Common myeloid progenitor, CD34-positive (primary cell): ENCODE results near the gene GLDC.

Experiments
- CTCF ChIA-PET: fragments of 350-600 bp; sonication (Branson Sonifier 250); formaldehyde crosslinking; loops from one replicate; lab custom pipeline; 2021; ENCODE audit warnings: antibody characterized with exemption; lab: Charles Lee
- POLR2A ChIA-PET: fragments of 350-600 bp; sonication (Branson Sonifier 250); formaldehyde crosslinking; loops from one replicate; lab custom pipeline; 2021; ENCODE audit warnings: antibody characterized with exemption; lab: Charles Lee
- DNase-seq, 3 donors: peaks; one replicate each; pipeline versions ENCODE4 v3.0.0 to v3.0.0-alpha.2; 2013
- H3K27ac ChIP-seq, 2 experiments: 1 replicate in 1 of 2; 2 replicates in 1 of 2; pipeline ENCODE4 v1.7.0; 2013; ENCODE audit warnings: inconsistent platforms in 2 of 2, low read length in 2 of 2, mild to moderate bottlenecking in 2 of 2, low read depth in 1 of 2, moderate library complexity in 1 of 2; ENCODE audit not compliant: severe bottlenecking in 2 of 2, insufficient read depth in 1 of 2, poor library complexity in 1 of 2
- H3K27me3 ChIP-seq, 5 experiments: replicated peaks in 2 of 5; 1 replicate in 3 of 5; 2 replicates in 2 of 5; pipeline versions ENCODE4 v1.6.1 to v1.7.0; 2013; ENCODE audit warnings: low read length in 4 of 5, mild to moderate bottlenecking in 2 of 5, moderate library complexity in 2 of 5, inconsistent platforms in 1 of 5; ENCODE audit not compliant: insufficient read depth in 5 of 5, control insufficient read depth in 4 of 5
- H3K36me3 ChIP-seq, 4 experiments: 1 replicate in 2 of 4; 2 replicates in 2 of 4; pipeline versions ENCODE4 v1.6.1 to v1.7.0; 2013; ENCODE audit warnings: low read length in 3 of 4, control low read depth in 1 of 4, mild to moderate bottlenecking in 1 of 4; ENCODE audit not compliant: control insufficient read depth in 4 of 4, insufficient read depth in 4 of 4
- H3K4me1 ChIP-seq, 4 experiments: 1 replicate in 3 of 4; 2 replicates in 1 of 4; pipeline versions ENCODE4 v1.6.1 to v1.7.1; 2013; ENCODE audit warnings: low read length in 3 of 4, mild to moderate bottlenecking in 3 of 4, control low read depth in 1 of 4, inconsistent platforms in 1 of 4, moderate library complexity in 1 of 4; ENCODE audit not compliant: control insufficient read depth in 4 of 4, insufficient read depth in 4 of 4; ENCODE audit errors: control extremely low read depth in 1 of 4
- H3K4me3 ChIP-seq, 7 experiments: 1 replicate in 4 of 7; 2 replicates in 3 of 7; pipeline versions ENCODE4 v1.5.1 to v1.7.0; 2013; ENCODE audit warnings: mild to moderate bottlenecking in 7 of 7, low read length in 6 of 7, moderate library complexity in 6 of 7, inconsistent platforms in 2 of 7, low read depth in 2 of 7, control low read depth in 1 of 7; ENCODE audit not compliant: insufficient read depth in 4 of 7, control insufficient read depth in 1 of 7; ENCODE audit errors: extremely low read depth in 1 of 7
- H3K9me3 ChIP-seq, 5 experiments: 1 replicate in 4 of 5; 2 replicates in 1 of 5; pipeline versions ENCODE4 v1.6.1 to v1.7.1; 2013; ENCODE audit warnings: low read length in 4 of 5, mild to moderate bottlenecking in 2 of 5, inconsistent platforms in 1 of 5, low read depth in 1 of 5, moderate library complexity in 1 of 5; ENCODE audit not compliant: control insufficient read depth in 4 of 5, insufficient read depth in 2 of 5; ENCODE audit errors: control extremely low read depth in 1 of 5
- WGBS: methylation state at CpG from one replicate; pipeline ENCODE4 v1.1.5; 2013; ENCODE audit not compliant: insufficient coverage; 5-methylcytosine and 5-hydroxymethylcytosine counted together

The GLDC gene

DNA sequence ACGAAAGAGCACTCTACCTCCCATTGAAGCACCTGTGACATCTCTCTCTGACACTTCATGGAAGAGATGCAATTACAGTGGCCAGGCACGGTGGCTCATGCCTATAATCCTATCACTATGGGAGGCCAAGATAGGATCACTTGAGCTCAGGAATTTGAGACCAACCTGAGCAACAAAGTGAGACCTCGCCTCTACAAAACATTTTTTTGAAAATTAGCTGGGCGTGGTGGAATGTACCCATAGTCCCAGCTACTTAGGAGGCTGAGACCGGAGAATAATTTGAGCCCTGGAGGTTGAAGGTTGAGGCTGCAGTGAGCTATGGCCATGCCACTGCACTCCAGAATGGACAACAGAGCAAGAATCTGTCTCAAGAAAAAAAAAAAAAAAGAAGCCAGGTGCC lies 45.5 kb downstream of the GLDC start:
- no peaks in the 10 kb centered on the region for H3K36me3 ChIP-seq
- ChIA-PET POLR2A (no interaction called here), CTCF (interaction anchor here (1.2 kb wide), 1 partner anchor 8 kb away, joined by 3 read pairs; no protein-coding TSS in a partner anchor)
- no peak overlapping the region for H3K27ac ChIP-seq
- peaks cover 0 to 2% (median 0%) of the 10 kb centered on the region in 5 experiments for H3K27me3 ChIP-seq
- no peak overlapping the region for H3K4me3 ChIP-seq
- 95% methylated on average over 5 of the region's 5 CpGs for WGBS
- no peak for DNase-seq
- no peaks in the 10 kb centered on the region for H3K9me3 ChIP-seq
- H3K4me1 ChIP-seq: no peaks in the 10 kb centered on the region

DNA sequence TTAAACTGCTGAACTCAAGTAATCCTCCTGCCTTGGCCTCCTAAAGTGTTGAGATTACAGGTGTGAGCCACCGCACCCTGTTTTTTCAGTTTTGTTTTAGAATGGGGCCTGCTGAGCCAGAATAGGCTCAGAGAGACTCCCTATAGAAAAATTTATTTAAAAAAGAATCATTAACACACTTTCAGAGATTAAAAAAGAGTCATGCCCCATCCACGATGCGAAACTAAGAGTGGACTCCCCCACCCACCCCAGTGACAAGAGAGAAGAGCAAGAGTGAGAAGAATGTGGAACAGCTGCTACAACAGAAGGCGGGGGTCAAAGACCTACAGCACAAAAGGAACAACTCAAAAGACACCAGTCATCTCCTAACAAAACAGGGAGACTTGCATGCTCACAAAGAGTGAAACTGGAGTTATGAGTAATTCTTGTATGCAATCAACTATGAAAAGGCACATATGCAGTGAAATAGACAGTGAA lies 47.2 kb downstream of the GLDC start:
- WGBS: no CpG with 5 or more reads among the region's 4 CpGs
- Histone ChIP-seq H3K4me3 (no peak overlapping the region), H3K36me3 (no peaks in the 10 kb centered on the region), H3K4me1 (no peaks in the 10 kb centered on the region), H3K27ac (no peak overlapping the region), H3K27me3 (no peaks in the 10 kb centered on the region), H3K9me3 (no peaks in the 10 kb centered on the region)
- CTCF ChIA-PET: no interaction called here
- POLR2A ChIA-PET: no interaction called here
- DNase-seq: no peak

DNA sequence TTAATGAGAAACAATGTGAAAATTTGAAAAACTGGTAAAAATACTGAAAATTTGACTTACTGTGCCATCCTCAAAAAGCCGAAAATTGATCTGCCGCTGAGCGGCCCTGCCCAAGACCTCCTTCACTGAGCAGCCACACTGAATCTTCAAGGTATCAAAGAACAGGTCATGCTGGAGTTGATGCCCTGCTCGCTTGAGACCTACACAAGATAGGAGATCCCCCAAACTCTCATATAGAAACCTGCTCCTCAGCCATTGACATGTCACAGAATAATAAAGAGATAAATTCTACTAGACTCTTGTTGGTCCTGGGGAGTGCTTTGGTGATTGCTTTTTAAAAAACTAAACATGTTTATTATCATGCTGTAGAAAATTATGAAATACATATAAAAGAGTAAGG lies 52.7 kb downstream of the GLDC start:
- no peak for DNase-seq
- H3K4me3 ChIP-seq: no peak overlapping the region
- no peaks in the 10 kb centered on the region for H3K4me1 ChIP-seq
- H3K27ac ChIP-seq: no peak overlapping the region
- CTCF ChIA-PET: no interaction called here
- POLR2A ChIA-PET: no interaction called here
- no peaks in the 10 kb centered on the region for H3K36me3 ChIP-seq
- WGBS: 100% methylated on average over 3 of the region's 4 CpGs
- no peaks in the 10 kb centered on the region for H3K27me3 ChIP-seq
- no peaks in the 10 kb centered on the region for H3K9me3 ChIP-seq

DNA sequence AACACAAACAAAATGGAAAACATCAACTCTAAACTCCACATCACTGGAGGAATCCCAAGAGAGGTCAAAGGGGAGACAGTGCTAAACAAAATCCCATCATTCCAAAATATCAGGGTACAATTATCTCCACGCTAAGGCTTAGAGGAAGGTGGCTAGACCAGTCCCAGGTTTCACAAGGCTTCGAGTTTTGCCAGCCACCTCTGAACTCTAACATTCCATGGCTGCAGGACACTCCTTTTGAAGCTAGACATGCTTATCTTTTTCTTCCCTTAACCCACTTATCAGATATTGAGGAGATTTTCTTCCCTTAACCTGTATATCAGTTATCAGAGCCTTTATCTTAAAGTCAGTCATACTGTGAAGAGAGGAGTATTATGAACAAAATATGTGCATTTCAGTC lies 53.3 kb downstream of the GLDC start:
- H3K4me1 ChIP-seq: no peaks in the 10 kb centered on the region
- no peaks in the 10 kb centered on the region for H3K9me3 ChIP-seq
- ChIA-PET POLR2A (interaction anchor here (0.6 kb wide), 1 partner anchor 181 kb away, joined by 3 read pairs; no protein-coding TSS in a partner anchor), CTCF (interaction anchor here (1.4 kb wide), 1 partner anchor 8 kb away, joined by 3 read pairs; no protein-coding TSS in a partner anchor)
- no peak overlapping the region for H3K4me3 ChIP-seq
- DNase-seq: no peak
- no peaks in the 10 kb centered on the region for H3K27me3 ChIP-seq
- no peaks in the 10 kb centered on the region for H3K36me3 ChIP-seq
- 71% methylated on average over 2 of the region's 2 CpGs for WGBS
- no peak overlapping the region for H3K27ac ChIP-seq

DNA sequence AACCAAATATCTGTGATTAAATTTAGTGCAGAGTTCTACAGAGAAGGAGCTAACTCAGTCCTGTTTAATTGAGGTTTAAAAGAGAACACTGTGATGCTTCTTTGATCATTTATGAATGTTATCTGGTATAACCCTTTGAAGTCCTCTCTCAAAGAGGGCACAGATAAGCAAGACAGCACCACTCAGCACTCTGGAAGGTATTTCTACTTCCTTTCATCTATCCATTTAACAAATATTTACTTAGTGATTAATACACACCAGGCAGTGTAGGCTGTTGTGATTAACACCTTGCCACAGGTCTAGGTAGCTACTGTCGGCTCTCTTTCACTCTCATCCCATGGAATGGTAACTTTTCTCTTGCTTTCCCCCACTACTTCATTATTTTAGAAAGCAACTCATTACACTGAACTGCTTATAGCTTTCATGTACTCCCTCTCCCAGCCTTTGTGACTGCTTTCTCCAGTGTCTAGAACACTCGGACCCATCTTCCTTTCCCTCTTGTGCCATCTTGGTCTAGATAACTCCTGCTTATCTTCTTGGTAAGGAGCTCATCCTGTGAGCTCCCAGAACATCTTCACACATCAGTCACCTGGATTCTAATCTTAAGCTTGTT lies 54.7 kb downstream of the GLDC start:
- Histone ChIP-seq H3K4me3 (no peak overlapping the region), H3K36me3 (no peaks in the 10 kb centered on the region), H3K9me3 (no peaks in the 10 kb centered on the region), H3K27me3 (no peaks in the 10 kb centered on the region), H3K4me1 (no peaks in the 10 kb centered on the region), H3K27ac (no peak overlapping the region)
- CTCF ChIA-PET: interaction anchor here (1.1 to 1.4 kb wide), 4 partner anchors 10 to 72 kb away, joined by 3 read pairs; no protein-coding TSS in a partner anchor
- 97% methylated on average over 2 of the region's 2 CpGs for WGBS
- POLR2A ChIA-PET: no interaction called here
- no peak for DNase-seq

DNA sequence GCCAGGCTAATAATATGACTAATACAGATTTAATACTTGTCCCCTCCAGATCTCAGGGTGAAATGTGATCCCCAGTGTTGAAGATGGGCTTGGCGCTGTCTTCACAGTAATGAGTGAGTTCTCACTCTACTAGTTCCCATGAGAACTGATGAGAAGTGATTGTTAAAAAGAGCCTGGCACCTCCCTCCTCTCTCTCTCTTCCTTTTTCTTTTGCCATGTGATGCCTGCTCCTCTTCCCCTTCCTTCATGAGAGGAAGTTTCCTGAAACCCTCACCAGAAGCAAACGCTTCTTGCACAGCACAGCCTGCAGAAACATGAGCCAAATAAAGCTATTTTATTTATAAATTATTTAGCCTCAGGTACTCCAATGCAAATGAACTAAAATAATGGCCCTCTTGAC lies 55.2 kb downstream of the GLDC start:
- no peaks in the 10 kb centered on the region for H3K9me3 ChIP-seq
- CTCF ChIA-PET: interaction anchor here (1.1 to 1.3 kb wide), 3 partner anchors 11 to 73 kb away, joined by 3 read pairs; no protein-coding TSS in a partner anchor
- no peak overlapping the region for H3K4me3 ChIP-seq

DNA sequence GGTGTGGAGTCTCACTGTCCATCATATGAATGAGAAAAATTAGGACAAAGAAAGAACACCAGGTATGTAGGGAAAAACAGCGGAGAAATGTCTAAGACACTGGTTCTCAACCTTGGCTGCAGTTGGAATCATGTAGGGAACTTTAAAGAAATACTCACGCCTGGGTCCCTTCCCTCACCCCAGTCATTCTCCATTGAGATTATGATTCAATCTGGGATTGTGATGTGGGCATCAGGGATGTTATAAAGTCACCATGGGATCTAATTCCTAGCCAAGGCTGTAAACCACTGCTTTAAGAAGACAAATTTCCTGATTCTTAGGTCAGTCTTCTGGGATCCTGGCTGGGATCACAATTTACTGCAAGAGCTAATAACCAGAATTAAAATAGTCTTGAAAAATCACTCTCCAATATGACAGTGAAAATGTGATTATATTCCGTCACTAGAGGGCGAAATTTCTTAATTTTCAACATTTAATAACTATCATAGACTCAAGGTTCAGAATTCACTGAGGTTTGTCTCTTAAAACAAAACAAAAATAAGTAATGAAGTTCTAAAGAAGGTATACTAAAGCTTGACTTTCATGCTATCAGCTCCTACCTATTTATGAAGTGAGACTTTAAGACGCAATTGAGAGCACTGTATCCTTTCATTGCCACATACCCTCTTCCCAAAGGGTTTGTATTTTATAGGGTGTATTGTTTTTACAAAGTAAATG lies 60.5 kb downstream of the GLDC start:
- H3K27ac ChIP-seq: no peak overlapping the region
- H3K27me3 ChIP-seq: no peaks in the 10 kb centered on the region
- no peak overlapping the region for H3K4me3 ChIP-seq
- 100% methylated on average over 1 of the region's 5 CpGs for WGBS
- H3K4me1 ChIP-seq: no peaks in the 10 kb centered on the region
- H3K9me3 ChIP-seq: no peaks in the 10 kb centered on the region
- ChIA-PET CTCF (interaction anchor here (0.8 to 2.8 kb wide), 17 partner anchors 9 to 227 kb away, joined by 3 to 15 read pairs (median 4); partner anchors contain the start of gene KDM4C), POLR2A (interaction anchor here (0.6 kb wide), 1 partner anchor 136 kb away, joined by 3 read pairs; no protein-coding TSS in a partner anchor)
- H3K36me3 ChIP-seq: no peaks in the 10 kb centered on the region
- DNase-seq: peak; percentile 36 to 68 (median 54)

More for the DNA sequence above, 55.2 kb downstream of the GLDC start:
- Histone ChIP-seq H3K27me3 (no peaks in the 10 kb centered on the region), H3K4me1 (no peaks in the 10 kb centered on the region), H3K27ac (no peak overlapping the region), H3K36me3 (no peaks in the 10 kb centered on the region)
- WGBS: no CpG with 5 or more reads among the region's 2 CpGs
- POLR2A ChIA-PET: no interaction called here
- DNase-seq: no peak
